ENCODE results near the gene NDRG3. TPM values are rescaled to one million over a fixed set of nuclear protein-coding genes. Genes with fewer than 3 reads are reported as not detected.

The NDRG3 gene
- total and polyA plus RNA-seq, 7 donors = 21.6 to 38.9 (median 28.8) TPM

GRCh38 chr20:36742558-36742957, 3.3 kb downstream of the NDRG3 start:
- no peak overlapping the region for H3K4me3 ChIP-seq
- H3K27ac ChIP-seq = no peak overlapping the region
- H3K36me3 ChIP-seq = no peaks in the 10 kb centered on the region
- no peaks in the 10 kb centered on the region for H3K27me3 ChIP-seq
- no peak for DNase-seq
- H3K9me3 ChIP-seq = no peaks in the 10 kb centered on the region
- 94 to 96% methylated on average over 2 of the region's 2 CpGs for WGBS, 2 donors
- peaks cover 0 to 27% (median 21%) of the 10 kb centered on the region in 4 donors for H3K4me1 ChIP-seq
- TF ChIP-seq CTCF (IDR thresholded peaks at IDR 0.05) (no peak), POLR2AphosphoS5 (IDR thresholded peaks at IDR 0.05) (no peak), EP300 (IDR thresholded peaks at IDR 0.05) (no peak), POLR2A (IDR thresholded peaks at IDR 0.05) (no peak)
- intact Hi-C loops (cut with DNase I) = loop anchor here (10.0 kb wide), 1 partner anchor 278 kb away; no protein-coding TSS in a partner anchor

GRCh38 chr20:36741072-36741471, 4.8 kb downstream of the NDRG3 start:
- Histone ChIP-seq H3K27ac (no peak overlapping the region), H3K27me3 (no peaks in the 10 kb centered on the region), H3K9me3 (no peaks in the 10 kb centered on the region), H3K36me3 (no peaks in the 10 kb centered on the region), H3K4me1 (peaks cover 0 to 33% (median 25%) of the 10 kb centered on the region in 4 donors), H3K4me3 (no peak overlapping the region)
- 88 to 91% methylated on average over 4 of the region's 4 CpGs for WGBS, 2 donors
- no peak for TF ChIP-seq POLR2A (IDR thresholded peaks at IDR 0.05)
- TF ChIP-seq POLR2AphosphoS5 (IDR thresholded peaks at IDR 0.05) = no peak
- TF ChIP-seq EP300 (IDR thresholded peaks at IDR 0.05) = no peak
- no peak for TF ChIP-seq CTCF (IDR thresholded peaks at IDR 0.05)
- intact Hi-C loops (cut with DNase I) = loop anchor here (10.0 kb wide), 1 partner anchor 276 kb away; no protein-coding TSS in a partner anchor
- DNase-seq = no peak

- intact Hi-C loops (cut with DNase I) = no loop called here
- WGBS, 2 donors = 94 to 97% methylated on average over 6 of the region's 6 CpGs
- no peak for TF ChIP-seq POLR2AphosphoS5 (IDR thresholded peaks at IDR 0.05)
- no peak for TF ChIP-seq EP300 (IDR thresholded peaks at IDR 0.05)
- TF ChIP-seq POLR2A (IDR thresholded peaks at IDR 0.05) = no peak
- no peak for TF ChIP-seq CTCF (IDR thresholded peaks at IDR 0.05)
- Histone ChIP-seq H3K27me3 (no peaks in the 10 kb centered on the region), H3K36me3 (no peaks in the 10 kb centered on the region), H3K27ac (peak overlapping the region in 2 of 4 donors; percentile 1 to 40), H3K4me1 (peaks cover 0 to 45% (median 31%) of the 10 kb centered on the region in 4 donors), H3K4me3 (no peak overlapping the region), H3K9me3 (no peaks in the 10 kb centered on the region)
- DNase-seq = no peak
These were observed 8.7 kb downstream of the NDRG3 start for GRCh38 chr20:36737183-36737499.

- Histone ChIP-seq H3K36me3 (no peaks in the 10 kb centered on the region), H3K4me3 (no peak overlapping the region), H3K9me3 (no peaks in the 10 kb centered on the region), H3K27ac (peak overlapping the region in 3 of 4 donors; percentile 1 to 40 (median 24)), H3K4me1 (peaks cover 0 to 45% (median 29%) of the 10 kb centered on the region in 4 donors), H3K27me3 (no peaks in the 10 kb centered on the region)
- TF ChIP-seq CTCF (IDR thresholded peaks at IDR 0.05) (no peak), POLR2AphosphoS5 (IDR thresholded peaks at IDR 0.05) (no peak), POLR2A (IDR thresholded peaks at IDR 0.05) (no peak), EP300 (IDR thresholded peaks at IDR 0.05) (no peak)
- WGBS, 2 donors = 92 to 93% methylated on average over 3 of the region's 3 CpGs
- no peak for DNase-seq
- intact Hi-C loops (cut with DNase I) = no loop called here
These were observed 9.3 kb downstream of the NDRG3 start for GRCh38 chr20:36736451-36737182.
